Panc1 (cell line): ENCODE results near the gene COA7. TPM values are rescaled to one million over a fixed set of nuclear protein-coding genes. Genes with fewer than 3 reads are reported as not detected.

ENCODE experiments used
- ATAC-seq: fragments of 200-7000 bp; cut with Tn5 transposase; 2 replicates; pipeline ENCODE4 v1.9.1; 2020; ENCODE audit warnings: mild to moderate bottlenecking, moderate library complexity
- BruUV-seq: library from RNA; stranded (reverse); fragments of 400-500 nt; replicated peaks from 2 replicates; lab custom pipeline; 2021; lab: Mats Ljungman, UMichigan
- CTCF ChIA-PET: fragments of 300-600 bp; sonication (Branson Sonifier 250); formaldehyde crosslinking; loops from one replicate; lab custom pipeline; 2022; ENCODE audit warnings: antibody characterized with exemption; lab: Charles Lee
- POLR2A ChIA-PET: fragments of 300-600 bp; sonication (Branson Sonifier 250); formaldehyde crosslinking; loops from one replicate; lab custom pipeline; 2022; ENCODE audit warnings: antibody characterized with exemption; lab: Charles Lee
- DNase-seq: peaks from one replicate; pipeline ENCODE4 v3.0.0-alpha.2; 2010; ENCODE audit warnings: low read depth, low spot score
- H3K27ac ChIP-seq: 2 replicates; pipeline ENCODE4 v1.5.1; 2011; ENCODE audit warnings: mild to moderate bottlenecking, low read length, inconsistent platforms
- H3K27me3 ChIP-seq: fragments of 200-500 bp; sonication (Bioruptor generic); 2 replicates; pipeline ENCODE4 v1.6.0; 2014; ENCODE audit warnings: low read length, inconsistent platforms; ENCODE audit not compliant: control insufficient read depth, insufficient read depth
- H3K36me3 ChIP-seq: fragments of 200-500 bp; sonication (Bioruptor generic); 2 replicates; pipeline ENCODE4 v1.5.1; 2014; ENCODE audit warnings: inconsistent platforms, mild to moderate bottlenecking, low read length, moderate library complexity; ENCODE audit not compliant: control insufficient read depth, insufficient read depth
- H3K4me1 ChIP-seq: 2 replicates; pipeline ENCODE4 v1.5.1; 2011; ENCODE audit warnings: inconsistent platforms, mild to moderate bottlenecking, low read length, moderate library complexity; ENCODE audit not compliant: control insufficient read depth, insufficient read depth
- H3K4me3 ChIP-seq, 2 experiments: 2 replicates each; pipeline ENCODE4 v1.5.1; 2011 to 2012; ENCODE audit warnings: low read depth in 2 of 2, low read length in 2 of 2, mild to moderate bottlenecking in 2 of 2, inconsistent platforms in 1 of 2, moderate library complexity in 1 of 2
- H3K9me3 ChIP-seq: fragments of 200-500 bp; sonication (Bioruptor generic); 2 replicates; pipeline ENCODE4 v1.5.1; 2014; ENCODE audit warnings: low read depth, mild to moderate bottlenecking, inconsistent platforms, low read length, moderate library complexity; ENCODE audit not compliant: control insufficient read depth, insufficient read depth
- CTCF ChIP-seq: fragments of 450-650 bp; IDR thresholded peaks from 2 replicates; pipeline ENCODE4 v1.5.1; 2017; ENCODE audit warnings: mild to moderate bottlenecking
- POLR2AphosphoS5 ChIP-seq: IDR thresholded peaks from 2 replicates; pipeline ENCODE4 v1.6.1; 2012; ENCODE audit warnings: mild to moderate bottlenecking, low read depth, low read length, moderate library complexity
- REST ChIP-seq, 2 experiments: IDR thresholded peaks; 2 replicates each; pipeline ENCODE4 v1.6.1; 2011 to 2012; ENCODE audit warnings: low read depth in 2 of 2, control low read depth in 1 of 2, low read length in 1 of 2, mild to moderate bottlenecking in 1 of 2, moderate library complexity in 1 of 2; ENCODE audit not compliant: insufficient read depth in 1 of 2
- SIN3A ChIP-seq: IDR thresholded peaks from 2 replicates; pipeline ENCODE4 v1.6.1; 2012; ENCODE audit warnings: low read depth, mild to moderate bottlenecking, low read length, moderate library complexity, borderline replicate concordance; ENCODE audit not compliant: insufficient read depth
- TCF7L2 ChIP-seq: IDR thresholded peaks from 2 replicates; pipeline ENCODE4 v1.6.1; 2011; ENCODE audit warnings: mild to moderate bottlenecking, low read depth, low read length, inconsistent platforms
- in situ Hi-C: cut with HindIII; loops from 2 replicates; pipeline ENCODE4 v1.10.0; 2016; ENCODE audit warnings: low sequenced_read_pairs, low pct_unique_long_range_greater_than_20kb
- intact Hi-C: fragments of 100-400 bp; cut with micrococcal nuclease; formaldehyde crosslinking; loops from one replicate; pipeline ENCODE4 v1.10.0; 2022; ENCODE audit not compliant: unreplicated experiment
- total RNA-seq: library from RNA; stranded (reverse); gene quantifications from one replicate; pipeline ENCODE4 v1.2.1, GENCODE V29; 2021; ENCODE audit not compliant: unreplicated experiment

COA7 gene
- total RNA-seq, 1 experiment from 2014 or later: 44.9 TPM

DNA sequence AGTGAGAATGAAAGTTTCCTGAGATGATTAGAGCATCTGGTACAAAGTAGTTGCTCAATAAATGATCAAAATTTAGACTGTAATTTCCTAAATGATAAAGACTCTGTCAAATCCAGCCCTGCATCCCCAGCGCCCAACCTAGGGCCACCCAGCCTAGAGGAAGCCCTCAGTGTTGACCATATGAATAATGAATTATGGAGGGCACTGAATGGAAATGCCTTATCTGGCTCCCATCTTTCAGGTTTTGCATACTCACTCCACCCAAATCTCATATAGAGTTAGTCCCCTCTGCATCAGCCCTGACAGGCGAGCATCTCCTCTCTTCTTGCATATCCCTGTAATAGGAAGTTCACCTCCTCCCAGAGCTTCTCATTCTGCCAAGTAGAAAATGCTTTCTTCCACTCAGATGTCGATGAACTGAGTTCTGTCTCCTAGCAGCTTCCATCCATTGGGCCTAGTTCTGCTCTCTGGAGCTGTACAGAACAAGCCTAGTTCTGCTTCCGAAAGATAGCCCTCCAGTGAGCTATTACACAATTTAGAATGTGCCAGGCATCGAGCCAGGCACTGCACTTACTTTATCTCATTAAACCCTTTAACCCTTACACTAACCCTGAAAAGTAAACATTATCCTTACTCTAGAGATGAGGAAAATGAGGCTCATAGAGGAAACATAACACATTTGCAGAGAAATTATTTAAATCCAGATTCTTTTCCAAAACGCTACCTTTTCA lies 20.9 kb downstream of the COA7 start:
- no TSS peak for BruUV-seq
- no peak for TF ChIP-seq TCF7L2
- no peak for TF ChIP-seq POLR2AphosphoS5
- no peak for TF ChIP-seq REST (IDR thresholded peaks at IDR 0.05; ENCODE audit: insufficient read depth in 1 of 2, low read depth in 2 of 2, low read length in 1 of 2)
- TF ChIP-seq CTCF: no peak
- TF ChIP-seq SIN3A: no peak
- ChIA-PET POLR2A (no interaction called here), CTCF (no interaction called here)
- Histone ChIP-seq H3K27ac (no peak overlapping the region), H3K36me3 (no peaks in the 10 kb centered on the region), H3K4me1 (no peaks in the 10 kb centered on the region), H3K9me3 (no peaks in the 10 kb centered on the region), H3K4me3 (no peak overlapping the region), H3K27me3 (no peaks in the 10 kb centered on the region)
- DNase-seq (no peak), ATAC-seq (no peak)
- intact Hi-C loops (no loop called here), in situ Hi-C loops (no loop called here)

- intact Hi-C loops: no loop called here
- H3K9me3 ChIP-seq: no peaks in the 10 kb centered on the region
- in situ Hi-C loops: no loop called here
- peak; percentile 19; the same call in 1 of the 2 replicates for ATAC-seq
- no TSS peak for BruUV-seq
- no peak for TF ChIP-seq POLR2AphosphoS5
- no peak for TF ChIP-seq TCF7L2
- TF ChIP-seq SIN3A: no peak
- TF ChIP-seq CTCF: no peak
- ChIA-PET POLR2A (no interaction called here), CTCF (no interaction called here)
- no peak for DNase-seq
- H3K27me3 ChIP-seq: no peaks in the 10 kb centered on the region
- no peaks in the 10 kb centered on the region for H3K4me1 ChIP-seq
- no peak overlapping the region for H3K4me3 ChIP-seq
- no peak overlapping the region for H3K27ac ChIP-seq
- H3K36me3 ChIP-seq: no peaks in the 10 kb centered on the region
Observed at GRCh38 chr1:52676249-52676903, 21.8 kb downstream of the COA7 start.
